Measurements from ENCODE around the gene SLC66A1.

SLC66A1 gene

GRCh38 chr1:19368964-19369363 lies 56.8 kb downstream of the SLC66A1 start:
- no peak for DNase-seq (ENCODE audit: low read depth)
- no peak for TF ChIP-seq CTCF (conservative IDR thresholded peaks at IDR 0.05; ENCODE audit: control insufficient read depth, insufficient read depth, low read depth, low read length)
- H3K4me3 ChIP-seq (ENCODE audit: control insufficient read depth, low read depth, low read length): no peak overlapping the region

- DNase-seq (ENCODE audit: low read depth): no peak
- no peak for TF ChIP-seq CTCF (conservative IDR thresholded peaks at IDR 0.05; ENCODE audit: control insufficient read depth, insufficient read depth, low read depth, low read length)
- no peak overlapping the region for H3K4me3 ChIP-seq (ENCODE audit: control insufficient read depth, low read depth, low read length)
These were observed 57.4 kb downstream of the SLC66A1 start for GRCh38 chr1:19369396-19370090.

- H3K4me3 ChIP-seq (ENCODE audit: control insufficient read depth, low read depth, low read length): no peak overlapping the region
- DNase-seq (ENCODE audit: low read depth): no peak
These were observed 58.5 kb downstream of the SLC66A1 start for GRCh38 chr1:19370453-19371170.

GRCh38 chr1:19371226-19372135 lies 59.4 kb downstream of the SLC66A1 start:
- TF ChIP-seq CTCF (conservative IDR thresholded peaks at IDR 0.05; ENCODE audit: control insufficient read depth, insufficient read depth, low read depth, low read length): no peak
- H3K4me3 ChIP-seq (ENCODE audit: control insufficient read depth, low read depth, low read length): no peak overlapping the region
- no peak for DNase-seq (ENCODE audit: low read depth)

More at GRCh38 chr1:19370453-19371170, 58.5 kb downstream of the SLC66A1 start:
- no peak for TF ChIP-seq CTCF (conservative IDR thresholded peaks at IDR 0.05; ENCODE audit: control insufficient read depth, insufficient read depth, low read depth, low read length)

- H3K4me3 ChIP-seq (ENCODE audit: control insufficient read depth, low read depth, low read length): no peak overlapping the region
- no peak for TF ChIP-seq CTCF (conservative IDR thresholded peaks at IDR 0.05; ENCODE audit: control insufficient read depth, insufficient read depth, low read depth, low read length)
- peak; percentile 36 for DNase-seq (ENCODE audit: low read depth)
These were observed 60.0 kb downstream of the SLC66A1 start for GRCh38 chr1:19372136-19372514.

GRCh38 chr1:19372602-19373001 lies 60.5 kb downstream of the SLC66A1 start:
- peak; percentile 69 for DNase-seq (ENCODE audit: low read depth)
- no peak overlapping the region for H3K4me3 ChIP-seq (ENCODE audit: control insufficient read depth, low read depth, low read length)
- TF ChIP-seq CTCF (conservative IDR thresholded peaks at IDR 0.05; ENCODE audit: control insufficient read depth, insufficient read depth, low read depth, low read length): no peak

All from fibroblast of mammary gland (primary cell).